GM23338 (cell line): Measurements from ENCODE around the gene PCSK6. TPM values are rescaled to one million over a fixed set of nuclear protein-coding genes. Genes with fewer than 3 reads are reported as not detected.

ENCODE experiments used
- ATAC-seq: fragments of 200-7000 bp; cut with Tn5 transposase; 3 replicates; pipeline ENCODE4 v1.9.1; 2020
- DNase-seq: peaks from one replicate; pipeline ENCODE4 v3.0.0-alpha.2; 2015; ENCODE audit warnings: low spot score
- H2AFZ ChIP-seq: fragments of 200-600 bp; sonication (generic); 2 replicates; pipeline ENCODE4 v1.8.0; 2016; ENCODE audit warnings: antibody characterized with exemption, mild to moderate bottlenecking, moderate library complexity
- H3F3A ChIP-seq: fragments of 200-600 bp; sonication (generic); replicated peaks from 2 replicates; pipeline ENCODE4 v1.8.0; 2017; ENCODE audit warnings: antibody characterized with exemption, mixed run types, low read depth
- H3K27ac ChIP-seq: fragments of 200-600 bp; sonication (generic); 2 replicates; pipeline ENCODE4 v1.6.1; 2016; ENCODE audit warnings: low read depth
- H3K27me3 ChIP-seq: fragments of 200-600 bp; sonication (generic); 2 replicates; pipeline ENCODE4 v1.8.0; 2016; ENCODE audit warnings: mild to moderate bottlenecking, mixed run types, moderate library complexity; ENCODE audit not compliant: insufficient read depth
- H3K36me3 ChIP-seq: fragments of 200-600 bp; sonication (generic); 2 replicates; pipeline ENCODE4 v1.8.0; 2016; ENCODE audit warnings: mild to moderate bottlenecking; ENCODE audit not compliant: insufficient read depth
- H3K4me1 ChIP-seq: fragments of 200-600 bp; sonication (generic); 2 replicates; pipeline ENCODE4 v1.8.0; 2016; ENCODE audit warnings: mild to moderate bottlenecking, moderate library complexity; ENCODE audit not compliant: insufficient read depth
- H3K4me2 ChIP-seq: fragments of 200-600 bp; sonication (generic); 2 replicates; pipeline ENCODE4 v1.7.1; 2017; ENCODE audit warnings: mixed run types
- H3K4me3 ChIP-seq: fragments of 200-600 bp; sonication (generic); 2 replicates; pipeline ENCODE4 v1.6.1; 2016; ENCODE audit warnings: mixed run types
- H3K79me2 ChIP-seq: fragments of 200-600 bp; sonication (generic); replicated peaks from 2 replicates; pipeline ENCODE4 v1.8.0; 2017; ENCODE audit warnings: mild to moderate bottlenecking; ENCODE audit not compliant: insufficient read depth
- H3K9me2 ChIP-seq: fragments of 200-600 bp; sonication (generic); 2 replicates; pipeline ENCODE4 v1.8.0; 2017; ENCODE audit not compliant: insufficient read depth
- H4K20me1 ChIP-seq: fragments of 200-600 bp; sonication (generic); replicated peaks from 2 replicates; pipeline ENCODE4 v1.8.0; 2017; ENCODE audit warnings: mild to moderate bottlenecking; ENCODE audit not compliant: insufficient read depth
- H3K27ac Mint-ChIP-seq: 2 replicates; pipeline ENCODE4 v1.8.0; 2020; ENCODE audit warnings: inconsistent platforms, mild to moderate bottlenecking, moderate library complexity, mixed read lengths
- H3K27me3 Mint-ChIP-seq: 3 replicates; pipeline ENCODE4 v1.8.0; 2022; ENCODE audit warnings: low read depth, mild to moderate bottlenecking, moderate library complexity, mixed read lengths, inconsistent platforms; ENCODE audit not compliant: insufficient read depth, poor library complexity
- H3K36me3 Mint-ChIP-seq: 3 replicates; pipeline ENCODE4 v1.8.0; 2021; ENCODE audit warnings: low read depth, mild to moderate bottlenecking, inconsistent platforms, moderate library complexity, mixed read lengths
- H3K4me1 Mint-ChIP-seq: 3 replicates; pipeline ENCODE4 v1.8.0; 2020; ENCODE audit warnings: mild to moderate bottlenecking, inconsistent platforms, mixed read lengths
- H3K4me3 Mint-ChIP-seq: 3 replicates; pipeline ENCODE4 v1.8.0; 2021; ENCODE audit warnings: moderate library complexity, mild to moderate bottlenecking, inconsistent platforms, mixed read lengths
- H3K9me3 Mint-ChIP-seq: 3 replicates; pipeline ENCODE4 v1.8.0; 2020; ENCODE audit warnings: moderate library complexity, mild to moderate bottlenecking, inconsistent platforms, mixed read lengths
- CREB1 ChIP-seq: fragments of 250-450 bp; sonication (Bioruptor Pico); IDR thresholded peaks from 2 replicates; pipeline ENCODE4 v1.5.0; 2020; ENCODE audit warnings: low read depth, mild to moderate bottlenecking, moderate library complexity
- CTCF ChIP-seq, 2 experiments: fragments of 200-600 bp in 1 of 2; sonication (generic) in 1 of 2; conservative IDR thresholded peaks; 2 replicates each; pipeline versions ENCODE4 v1.5.1 to v1.6.1; 2016 to 2017; ENCODE audit warnings: antibody characterized with exemption in 2 of 2, low read depth in 2 of 2, mild to moderate bottlenecking in 2 of 2, moderate library complexity in 1 of 2
- EZH2 ChIP-seq: fragments of 200-600 bp; sonication (generic); IDR thresholded peaks from one replicate; pipeline ENCODE4 v1.8.0; 2017; ENCODE audit warnings: antibody characterized with exemption, mild to moderate bottlenecking, low read depth; ENCODE audit not compliant: unreplicated experiment
- EZH2phosphoT487 ChIP-seq: fragments of 200-600 bp; sonication (generic); IDR thresholded peaks from one replicate; pipeline ENCODE4 v1.8.1; 2018; ENCODE audit warnings: antibody characterized with exemption; ENCODE audit not compliant: unreplicated experiment
- JUNB ChIP-seq: IDR thresholded peaks from one replicate; pipeline ENCODE4 v1.6.1; 2016; ENCODE audit warnings: antibody characterized with exemption; ENCODE audit not compliant: unreplicated experiment
- NANOG ChIP-seq: IDR thresholded peaks from 2 replicates; pipeline ENCODE4 v1.6.1; 2016; ENCODE audit warnings: antibody characterized with exemption, borderline replicate concordance
- POLR2AphosphoS5 ChIP-seq: IDR thresholded peaks from 2 replicates; pipeline ENCODE4 v1.6.1; 2016; ENCODE audit warnings: antibody characterized with exemption, low read depth
- REST ChIP-seq: IDR thresholded peaks from one replicate; pipeline ENCODE4 v1.6.1; 2018; ENCODE audit warnings: antibody characterized with exemption; ENCODE audit not compliant: unreplicated experiment
- STAT1 ChIP-seq: IDR thresholded peaks from one replicate; pipeline ENCODE4 v1.6.1; 2016; ENCODE audit warnings: antibody characterized with exemption; ENCODE audit not compliant: unreplicated experiment
- ZNF114 ChIP-seq: fragments of 250-450 bp; sonication (Bioruptor Pico); IDR thresholded peaks from 2 replicates; pipeline ENCODE4 v1.5.0; 2020; ENCODE audit warnings: mild to moderate bottlenecking, moderate library complexity
- ZNF331 ChIP-seq: fragments of 250-450 bp; sonication (Bioruptor Pico); IDR thresholded peaks from 2 replicates; pipeline ENCODE4 v1.5.0; 2020; ENCODE audit warnings: low read depth, mild to moderate bottlenecking, moderate library complexity
- polyA plus RNA-seq: library from polyadenylated mRNA; unstranded; fragments of >200 nt; fragmentation: Nextera tagmentation; extraction: Ambion mirVana; gene quantifications from 2 replicates; pipeline ENCODE4 v1.2.1, GENCODE V29; 2016
- total RNA-seq: library from RNA; depleted of rRNA; stranded (reverse); fragments of >200 nt; shearing (Covaris generic); gene quantifications from 2 replicates; pipeline ENCODE4 v1.2.3, GENCODE V29; 2014
- TF ChIP-seq, protein P1 (sequence below): fragments of 250-450 bp; sonication (Bioruptor Pico); IDR thresholded peaks from 2 replicates; pipeline ENCODE4 v1.5.0; 2020; ENCODE audit warnings: mild to moderate bottlenecking, moderate library complexity
- TF ChIP-seq, protein P2 (sequence below): IDR thresholded peaks from 2 replicates; pipeline ENCODE4 v1.6.1; 2016; ENCODE audit warnings: antibody characterized with exemption

PCSK6 gene
- total and polyA plus RNA-seq, 2 experiments from 2014 or later, result 1.7 to 6.7 TPM

- ATAC-seq (no peak), DNase-seq (no peak)
- Histone ChIP-seq H2AFZ (no peak overlapping the region), H3K4me3 (no peak overlapping the region), H3K27ac (no peak overlapping the region), H3K79me2 (no peaks in the 10 kb centered on the region), H3K36me3 (no peaks in the 10 kb centered on the region), H4K20me1 (0 out of 2 replicates have a peak, but pooled peaks cover 3% of the 10 kb centered on the region), H3K27me3 (no peaks in the 10 kb centered on the region), H3K9me2 (no peaks in the 10 kb centered on the region), H3K4me2 (no peak overlapping the region), H3F3A (no peaks in the 10 kb centered on the region), H3K4me1 (no peaks in the 10 kb centered on the region; the same call in 1 of the 2 replicates)
- Mint-ChIP-seq H3K36me3 (no peaks in the 10 kb centered on the region), H3K4me1 (peaks cover 18% of the 10 kb centered on the region), H3K9me3 (no peaks in the 10 kb centered on the region), H3K27ac (no peak overlapping the region), H3K27me3 (peaks cover 7% of the 10 kb centered on the region), H3K4me3 (no peak overlapping the region)
- TF ChIP-seq REST, result no peak
- TF ChIP-seq, protein P1, sequence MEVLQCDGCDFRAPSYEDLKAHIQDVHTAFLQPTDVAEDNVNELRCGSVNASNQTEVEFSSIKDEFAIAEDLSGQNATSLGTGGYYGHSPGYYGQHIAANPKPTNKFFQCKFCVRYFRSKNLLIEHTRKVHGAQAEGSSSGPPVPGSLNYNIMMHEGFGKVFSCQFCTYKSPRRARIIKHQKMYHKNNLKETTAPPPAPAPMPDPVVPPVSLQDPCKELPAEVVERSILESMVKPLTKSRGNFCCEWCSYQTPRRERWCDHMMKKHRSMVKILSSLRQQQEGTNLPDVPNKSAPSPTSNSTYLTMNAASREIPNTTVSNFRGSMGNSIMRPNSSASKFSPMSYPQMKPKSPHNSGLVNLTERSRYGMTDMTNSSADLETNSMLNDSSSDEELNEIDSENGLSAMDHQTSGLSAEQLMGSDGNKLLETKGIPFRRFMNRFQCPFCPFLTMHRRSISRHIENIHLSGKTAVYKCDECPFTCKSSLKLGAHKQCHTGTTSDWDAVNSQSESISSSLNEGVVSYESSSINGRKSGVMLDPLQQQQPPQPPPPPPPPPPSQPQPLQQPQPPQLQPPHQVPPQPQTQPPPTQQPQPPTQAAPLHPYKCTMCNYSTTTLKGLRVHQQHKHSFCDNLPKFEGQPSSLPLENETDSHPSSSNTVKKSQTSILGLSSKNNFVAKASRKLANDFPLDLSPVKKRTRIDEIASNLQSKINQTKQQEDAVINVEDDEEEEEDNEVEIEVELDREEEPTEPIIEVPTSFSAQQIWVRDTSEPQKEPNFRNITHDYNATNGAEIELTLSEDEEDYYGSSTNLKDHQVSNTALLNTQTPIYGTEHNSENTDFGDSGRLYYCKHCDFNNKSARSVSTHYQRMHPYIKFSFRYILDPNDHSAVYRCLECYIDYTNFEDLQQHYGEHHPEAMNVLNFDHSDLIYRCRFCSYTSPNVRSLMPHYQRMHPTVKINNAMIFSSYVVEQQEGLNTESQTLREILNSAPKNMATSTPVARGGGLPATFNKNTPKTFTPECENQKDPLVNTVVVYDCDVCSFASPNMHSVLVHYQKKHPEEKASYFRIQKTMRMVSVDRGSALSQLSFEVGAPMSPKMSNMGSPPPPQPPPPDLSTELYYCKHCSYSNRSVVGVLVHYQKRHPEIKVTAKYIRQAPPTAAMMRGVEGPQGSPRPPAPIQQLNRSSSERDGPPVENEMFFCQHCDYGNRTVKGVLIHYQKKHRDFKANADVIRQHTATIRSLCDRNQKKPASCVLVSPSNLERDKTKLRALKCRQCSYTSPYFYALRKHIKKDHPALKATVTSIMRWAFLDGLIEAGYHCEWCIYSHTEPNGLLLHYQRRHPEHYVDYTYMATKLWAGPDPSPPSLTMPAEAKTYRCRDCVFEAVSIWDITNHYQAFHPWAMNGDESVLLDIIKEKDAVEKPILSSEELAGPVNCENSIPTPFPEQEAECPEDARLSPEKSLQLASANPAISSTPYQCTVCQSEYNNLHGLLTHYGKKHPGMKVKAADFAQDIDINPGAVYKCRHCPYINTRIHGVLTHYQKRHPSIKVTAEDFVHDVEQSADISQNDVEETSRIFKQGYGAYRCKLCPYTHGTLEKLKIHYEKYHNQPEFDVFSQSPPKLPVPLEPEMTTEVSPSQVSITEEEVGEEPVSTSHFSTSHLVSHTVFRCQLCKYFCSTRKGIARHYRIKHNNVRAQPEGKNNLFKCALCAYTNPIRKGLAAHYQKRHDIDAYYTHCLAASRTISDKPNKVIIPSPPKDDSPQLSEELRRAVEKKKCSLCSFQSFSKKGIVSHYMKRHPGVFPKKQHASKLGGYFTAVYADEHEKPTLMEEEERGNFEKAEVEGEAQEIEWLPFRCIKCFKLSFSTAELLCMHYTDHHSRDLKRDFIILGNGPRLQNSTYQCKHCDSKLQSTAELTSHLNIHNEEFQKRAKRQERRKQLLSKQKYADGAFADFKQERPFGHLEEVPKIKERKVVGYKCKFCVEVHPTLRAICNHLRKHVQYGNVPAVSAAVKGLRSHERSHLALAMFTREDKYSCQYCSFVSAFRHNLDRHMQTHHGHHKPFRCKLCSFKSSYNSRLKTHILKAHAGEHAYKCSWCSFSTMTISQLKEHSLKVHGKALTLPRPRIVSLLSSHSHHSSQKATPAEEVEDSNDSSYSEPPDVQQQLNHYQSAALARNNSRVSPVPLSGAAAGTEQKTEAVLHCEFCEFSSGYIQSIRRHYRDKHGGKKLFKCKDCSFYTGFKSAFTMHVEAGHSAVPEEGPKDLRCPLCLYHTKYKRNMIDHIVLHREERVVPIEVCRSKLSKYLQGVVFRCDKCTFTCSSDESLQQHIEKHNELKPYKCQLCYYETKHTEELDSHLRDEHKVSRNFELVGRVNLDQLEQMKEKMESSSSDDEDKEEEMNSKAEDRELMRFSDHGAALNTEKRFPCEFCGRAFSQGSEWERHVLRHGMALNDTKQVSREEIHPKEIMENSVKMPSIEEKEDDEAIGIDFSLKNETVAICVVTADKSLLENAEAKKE (CRISPR knock-in tag), result no peak
- no peak for TF ChIP-seq ZNF331
- TF ChIP-seq STAT1, result no peak
- TF ChIP-seq, protein P2, sequence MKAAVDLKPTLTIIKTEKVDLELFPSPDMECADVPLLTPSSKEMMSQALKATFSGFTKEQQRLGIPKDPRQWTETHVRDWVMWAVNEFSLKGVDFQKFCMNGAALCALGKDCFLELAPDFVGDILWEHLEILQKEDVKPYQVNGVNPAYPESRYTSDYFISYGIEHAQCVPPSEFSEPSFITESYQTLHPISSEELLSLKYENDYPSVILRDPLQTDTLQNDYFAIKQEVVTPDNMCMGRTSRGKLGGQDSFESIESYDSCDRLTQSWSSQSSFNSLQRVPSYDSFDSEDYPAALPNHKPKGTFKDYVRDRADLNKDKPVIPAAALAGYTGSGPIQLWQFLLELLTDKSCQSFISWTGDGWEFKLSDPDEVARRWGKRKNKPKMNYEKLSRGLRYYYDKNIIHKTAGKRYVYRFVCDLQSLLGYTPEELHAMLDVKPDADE, result no peak
- no peak for TF ChIP-seq JUNB
- no peak for TF ChIP-seq POLR2AphosphoS5
- no peak for TF ChIP-seq CREB1 (CRISPR knock-in tag)
- no peak for TF ChIP-seq ZNF114
- TF ChIP-seq CTCF (conservative IDR thresholded peaks at IDR 0.05; ENCODE audit: low read depth in 2 of 2), result no peak
- TF ChIP-seq NANOG, result no peak
- TF ChIP-seq EZH2, result no peak
- no peak for TF ChIP-seq EZH2phosphoT487
These were observed 79.9 kb downstream of the PCSK6 start for GRCh38 chr15:101409621-101410020.
